ENCODE measurements around the gene GNA15.
A peak's percentile ranks its signal among the peaks of the same experiment; 100 is the strongest.

Gene GNA15

GRCh38 chr19:3208317-3209207 is 72.7 kb downstream of the GNA15 start:
- DNase-seq (ENCODE audit: low spot score): no peak

- DNase-seq (ENCODE audit: low spot score): peak; percentile 67
Measured at GRCh38 chr19:3210347-3211017, 74.6 kb downstream of the GNA15 start.

GRCh38 chr19:3211191-3211590 is 75.4 kb downstream of the GNA15 start:
- no peak for DNase-seq (ENCODE audit: low spot score)

DNA sequence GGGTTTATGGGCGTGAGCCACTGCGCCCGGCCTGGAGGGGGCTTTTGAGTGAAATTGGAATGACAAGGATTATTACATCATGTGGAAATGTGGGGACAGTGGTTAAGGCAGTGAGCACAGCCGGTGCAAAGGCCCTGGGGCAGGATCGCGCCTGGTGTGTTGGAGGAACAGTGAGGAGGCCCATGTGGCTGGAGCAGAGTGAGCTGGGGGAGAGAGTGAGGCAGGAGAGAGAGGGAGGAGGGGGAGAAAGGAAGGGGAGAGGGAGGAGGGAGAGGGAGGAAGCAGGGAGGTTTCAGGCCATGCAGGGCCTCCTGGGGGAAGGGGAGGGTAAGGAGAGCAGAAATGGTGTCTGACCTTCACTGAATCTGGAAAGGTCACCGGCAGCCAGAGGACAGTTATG is 77.3 kb downstream of the GNA15 start:
- no peak for DNase-seq (ENCODE audit: low spot score)
